SJSA1 (cell line): ENCODE data around the gene KIAA1755. TPM values are rescaled to one million over a fixed set of nuclear protein-coding genes. Genes with fewer than 3 reads are reported as not detected.

Experiments used
- DNase-seq, 2 experiments: peaks; one replicate each; pipeline ENCODE4 v3.0.0-alpha.2; 2015 to 2020; ENCODE audit warnings: low spot score in 2 of 2, low read depth in 1 of 2
- H3K27ac ChIP-seq: fragments of 250-450 bp; sonication (Bioruptor Pico); 2 replicates; pipeline ENCODE4 v1.5.1; 2020; ENCODE audit warnings: mild to moderate bottlenecking, moderate library complexity
- H3K27me3 ChIP-seq: fragments of 250-450 bp; sonication (Bioruptor Pico); replicated peaks from 2 replicates; pipeline ENCODE4 v1.5.1; 2020; ENCODE audit warnings: mild to moderate bottlenecking, moderate library complexity
- H3K36me3 ChIP-seq: fragments of 250-450 bp; sonication (Bioruptor Pico); 2 replicates; pipeline ENCODE4 v1.5.1; 2020; ENCODE audit warnings: mild to moderate bottlenecking
- H3K4me1 ChIP-seq: fragments of 250-450 bp; sonication (Bioruptor Pico); replicated peaks from 2 replicates; pipeline ENCODE4 v1.6.1; 2021; ENCODE audit warnings: mild to moderate bottlenecking
- H3K4me3 ChIP-seq: fragments of 250-450 bp; sonication (Bioruptor Pico); 2 replicates; pipeline ENCODE4 v1.5.1; 2020; ENCODE audit warnings: mild to moderate bottlenecking
- H3K9me3 ChIP-seq: fragments of 250-450 bp; sonication (Bioruptor Pico); replicated peaks from 2 replicates; pipeline ENCODE4 v1.5.1; 2020; ENCODE audit warnings: mild to moderate bottlenecking
- total RNA-seq: library from RNA; depleted of rRNA; stranded (reverse); fragments of >200 nt; shearing (Covaris generic); gene quantifications from 2 replicates; pipeline ENCODE4 v1.2.3, GENCODE V29; 2014

Gene KIAA1755
- total RNA-seq, 1 experiment from 2014 or later = 0.03 TPM

DNA sequence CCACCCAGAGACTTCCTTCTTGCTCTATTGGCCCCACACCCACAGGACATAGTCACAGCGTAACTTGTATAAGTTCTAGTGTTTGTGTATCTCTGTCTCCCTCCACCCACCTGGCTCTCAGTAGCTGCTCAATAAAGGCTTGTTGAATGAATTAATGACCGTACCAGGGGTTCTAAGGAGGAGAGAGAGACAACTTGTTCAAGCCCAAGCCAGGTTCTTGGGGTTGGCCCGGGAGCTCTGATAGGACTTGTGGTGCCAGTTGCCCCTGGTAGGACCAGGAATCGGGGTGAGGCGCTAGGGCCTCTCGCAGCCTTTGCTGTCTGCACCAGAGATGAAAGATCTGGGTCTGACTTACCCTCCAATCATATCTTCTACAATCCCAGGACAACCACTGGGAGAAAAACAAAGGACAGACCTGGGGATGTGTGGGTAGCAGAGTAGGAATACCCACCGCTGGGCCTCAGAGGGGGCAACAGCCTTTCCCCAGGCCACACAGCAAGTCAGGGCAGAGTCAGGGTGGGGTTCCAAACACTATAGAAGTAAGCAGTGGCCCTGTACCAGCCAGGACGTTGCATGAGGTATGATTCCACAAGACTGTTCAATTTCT is 90.2 kb downstream of the KIAA1755 start:
- Histone ChIP-seq H3K9me3 (no peaks in the 10 kb centered on the region), H3K4me3 (no peak overlapping the region), H3K4me1 (peaks cover 52% of the 10 kb centered on the region), H3K27me3 (no peaks in the 10 kb centered on the region), H3K27ac (no peak overlapping the region; the same call in 1 of the 2 replicates), H3K36me3 (no peaks in the 10 kb centered on the region)
- no peak for DNase-seq

- Histone ChIP-seq H3K27ac (no peak overlapping the region), H3K36me3 (no peaks in the 10 kb centered on the region), H3K4me3 (no peak overlapping the region), H3K27me3 (no peaks in the 10 kb centered on the region), H3K9me3 (no peaks in the 10 kb centered on the region), H3K4me1 (peaks cover 56% of the 10 kb centered on the region)
- no peak for DNase-seq
Measured at GRCh38 chr20:38169636-38170193, 90.8 kb downstream of the KIAA1755 start.

GRCh38 chr20:38168791-38169589 is 91.5 kb downstream of the KIAA1755 start:
- Histone ChIP-seq H3K9me3 (no peaks in the 10 kb centered on the region), H3K27me3 (no peaks in the 10 kb centered on the region), H3K4me3 (no peak overlapping the region), H3K36me3 (no peaks in the 10 kb centered on the region), H3K4me1 (peaks cover 63% of the 10 kb centered on the region), H3K27ac (peak overlapping the region; percentile 73)
- no peak for DNase-seq

DNA sequence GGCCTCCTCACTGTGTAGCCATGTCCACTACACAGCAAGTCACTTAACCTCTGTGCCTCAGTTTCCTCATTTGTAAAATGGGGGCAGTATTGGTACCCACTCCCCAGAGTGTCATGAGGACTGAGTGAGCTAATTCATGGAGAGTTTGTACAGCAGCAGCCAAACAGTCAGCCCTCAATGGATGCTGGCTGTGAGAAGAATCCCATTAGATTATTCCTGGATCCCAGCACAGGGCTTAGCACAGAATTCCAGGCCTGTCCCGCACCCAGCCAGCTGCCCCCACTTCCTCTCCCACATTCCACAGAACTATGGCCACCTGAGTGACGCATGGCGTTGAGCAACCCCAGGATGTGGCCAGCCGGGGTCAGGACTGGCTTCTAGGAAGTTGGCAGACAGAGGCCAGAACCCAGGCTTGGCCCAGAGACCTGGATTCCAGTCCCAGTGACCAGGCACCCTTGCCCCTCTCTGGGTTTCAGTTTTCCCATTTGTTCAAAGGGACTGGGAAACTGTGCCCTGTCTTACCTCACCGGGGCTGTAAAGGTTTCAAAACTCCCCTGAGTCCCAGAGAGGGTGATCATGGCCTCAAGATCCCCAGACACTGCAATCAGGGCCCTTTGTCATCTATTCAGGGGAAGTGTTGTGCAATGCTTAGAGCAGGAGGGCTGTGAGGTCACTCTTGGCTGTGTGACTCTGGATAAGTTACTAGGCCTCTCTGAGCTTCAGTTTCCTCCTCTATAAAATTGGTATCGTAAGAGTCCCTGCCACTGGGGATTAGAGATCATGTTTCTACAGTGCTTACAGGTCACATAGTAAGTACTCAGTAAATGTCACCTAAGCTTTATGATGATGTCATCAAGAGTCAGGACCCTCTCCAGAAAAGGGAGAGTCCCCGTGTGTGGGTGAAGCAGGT is 92.4 kb downstream of the KIAA1755 start:
- peak; percentile 70 to 84 for DNase-seq
- Histone ChIP-seq H3K4me1 (peaks cover 56% of the 10 kb centered on the region), H3K27me3 (no peaks in the 10 kb centered on the region), H3K9me3 (no peaks in the 10 kb centered on the region), H3K27ac (peak overlapping the region; percentile 73), H3K4me3 (no peak overlapping the region), H3K36me3 (no peaks in the 10 kb centered on the region)

GRCh38 chr20:38167328-38167850 is 93.1 kb downstream of the KIAA1755 start:
- Histone ChIP-seq H3K27me3 (no peaks in the 10 kb centered on the region), H3K9me3 (no peaks in the 10 kb centered on the region), H3K4me3 (no peak overlapping the region), H3K27ac (peak overlapping the region; percentile 73), H3K36me3 (no peaks in the 10 kb centered on the region), H3K4me1 (peaks cover 49% of the 10 kb centered on the region)
- no peak for DNase-seq

- no peak for DNase-seq
- Histone ChIP-seq H3K9me3 (no peaks in the 10 kb centered on the region), H3K27ac (no peak overlapping the region), H3K27me3 (no peaks in the 10 kb centered on the region), H3K36me3 (no peaks in the 10 kb centered on the region), H3K4me3 (no peak overlapping the region), H3K4me1 (peaks cover 43% of the 10 kb centered on the region)
Measured at GRCh38 chr20:38166703-38167233, 93.8 kb downstream of the KIAA1755 start.

- Histone ChIP-seq H3K27me3 (no peaks in the 10 kb centered on the region), H3K9me3 (no peaks in the 10 kb centered on the region), H3K27ac (no peak overlapping the region), H3K4me1 (peaks cover 37% of the 10 kb centered on the region), H3K36me3 (no peaks in the 10 kb centered on the region), H3K4me3 (no peak overlapping the region)
- DNase-seq = no peak
Measured at GRCh38 chr20:38165966-38166702, 94.4 kb downstream of the KIAA1755 start.

- Histone ChIP-seq H3K27me3 (no peaks in the 10 kb centered on the region), H3K9me3 (no peaks in the 10 kb centered on the region), H3K36me3 (peaks cover 8% of the 10 kb centered on the region), H3K4me1 (peaks cover 29% of the 10 kb centered on the region), H3K4me3 (peak within 1 kb of the TSS; percentile 45), H3K27ac (no peak within 1 kb of the TSS; the same call in 1 of the 2 replicates)
- peak; percentile 83 to 89 for DNase-seq
Measured at GRCh38 chr20:38165089-38165965, 95.2 kb downstream of the KIAA1755 start, which contains the start of gene TGM2. Gene TGM2, minus strand, starts transcription at chr20:38165270. Its CDS starts 72 bp downstream, at chr20:38165198.

DNA sequence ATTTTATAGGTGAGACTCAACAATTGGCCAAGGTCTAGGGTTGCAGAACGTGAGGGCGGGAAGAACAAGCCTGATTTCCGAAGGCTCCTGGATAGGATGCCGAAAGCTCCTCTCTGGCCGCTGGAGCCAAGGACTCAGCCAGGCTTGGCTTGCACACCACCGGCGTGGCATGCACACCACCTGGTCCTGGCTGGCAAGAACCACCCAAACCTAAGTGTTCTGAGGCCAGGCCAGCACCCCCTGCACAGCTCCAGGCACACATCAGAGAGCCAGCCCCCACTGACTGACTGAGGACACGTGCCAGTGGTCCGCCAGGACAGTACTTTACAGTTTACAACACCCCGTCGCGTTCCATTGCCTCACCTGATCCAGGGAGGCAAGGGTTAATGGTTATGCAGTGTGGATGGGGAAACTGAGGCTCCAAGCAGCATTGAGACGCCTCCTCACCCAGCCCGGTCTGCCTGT is 95.9 kb downstream of the KIAA1755 start:
- H3K4me1 ChIP-seq = peaks cover 29% of the 10 kb centered on the region

GRCh38 chr20:38164069-38164468 is 96.5 kb downstream of the KIAA1755 start:
- H3K36me3 ChIP-seq = peaks cover 17% of the 10 kb centered on the region
- no peaks in the 10 kb centered on the region for H3K27me3 ChIP-seq
- no peak for DNase-seq
- H3K9me3 ChIP-seq = no peaks in the 10 kb centered on the region
- no peak overlapping the region for H3K4me3 ChIP-seq
- H3K4me1 ChIP-seq = peaks cover 29% of the 10 kb centered on the region
- H3K27ac ChIP-seq = no peak overlapping the region

More for the DNA sequence above, 95.9 kb downstream of the KIAA1755 start:
- no peak for DNase-seq
- Histone ChIP-seq H3K27me3 (no peaks in the 10 kb centered on the region), H3K9me3 (no peaks in the 10 kb centered on the region), H3K4me3 (peak overlapping the region; percentile 45), H3K36me3 (peaks cover 14% of the 10 kb centered on the region), H3K27ac (no peak overlapping the region; the same call in 1 of the 2 replicates)

- Histone ChIP-seq H3K9me3 (no peaks in the 10 kb centered on the region), H3K36me3 (peaks cover 25% of the 10 kb centered on the region), H3K4me1 (peaks cover 31% of the 10 kb centered on the region), H3K4me3 (no peak overlapping the region), H3K27ac (no peak overlapping the region), H3K27me3 (no peaks in the 10 kb centered on the region)
- DNase-seq = no peak
Measured at GRCh38 chr20:38162878-38163875, 97.4 kb downstream of the KIAA1755 start.
